Vagina (tissue), 2 donors: ENCODE results near the gene BMP5. TPM values are rescaled to one million over a fixed set of nuclear protein-coding genes. Genes with fewer than 3 reads are reported as not detected.

ENCODE experiments used
- DNase-seq, 2 donors: peaks; one replicate each; pipeline ENCODE4 v3.0.0-alpha.2; 2017; ENCODE audit errors: extremely low spot score in 2 of 2
- H3K27ac ChIP-seq: fragments of 200-600 bp; sonication (generic); one replicate; pipeline ENCODE4 v1.5.1; 2019
- H3K27me3 ChIP-seq: fragments of 200-600 bp; sonication (generic); one replicate; pipeline ENCODE4 v1.5.1; 2019
- H3K36me3 ChIP-seq, 2 donors: fragments of 200-600 bp; sonication (generic); one replicate each; pipeline ENCODE4 v1.5.1; 2017 to 2019
- H3K4me1 ChIP-seq: fragments of 200-600 bp; sonication (generic); one replicate; pipeline ENCODE4 v1.5.1; 2019
- H3K4me3 ChIP-seq, 2 donors: fragments of 200-600 bp; sonication (generic); 1 replicate in 1 of 2; 2 replicates in 1 of 2; pipeline ENCODE4 v1.5.1; 2016 to 2019
- H3K9me3 ChIP-seq: fragments of 200-600 bp; sonication (generic); one replicate; pipeline ENCODE4 v1.5.1; 2019
- POLR2A ChIP-seq, 2 donors: fragments of 450-650 bp; IDR thresholded peaks; one replicate each; pipeline ENCODE4 v1.6.1; 2017; ENCODE audit warnings: antibody characterized with exemption in 2 of 2, mild to moderate bottlenecking in 2 of 2, moderate library complexity in 2 of 2
- POLR2AphosphoS5 ChIP-seq, 2 donors: sonication (generic); formaldehyde crosslinking; IDR thresholded peaks; one replicate each; pipeline ENCODE4 v1.9.0; 2017; ENCODE audit warnings: antibody characterized with exemption in 2 of 2, mild to moderate bottlenecking in 2 of 2, low read depth in 1 of 2; ENCODE audit not compliant: insufficient read depth in 1 of 2
- intact Hi-C: fragments of 100-400 bp; cut with DNase I; formaldehyde crosslinking; loops from one replicate; pipeline ENCODE4 v1.15.1; 2023
- total RNA-seq: library from RNA; depleted of rRNA; stranded (reverse); fragments of >200 nt; gene quantifications from one replicate; pipeline ENCODE4 v1.2.3, GENCODE V29; 2016
- TF ChIP-seq, protein P1 (sequence below), 3 experiments: fragments of 450-650 bp in 2 of 3; fragments of 200-600 bp in 1 of 3; sonication (generic) in 1 of 3; IDR thresholded peaks; one replicate each; pipeline ENCODE4 v1.5.1; 2017 to 2019; ENCODE audit warnings: antibody characterized with exemption in 3 of 3, mild to moderate bottlenecking in 2 of 3, moderate library complexity in 2 of 3

BMP5 gene
- total RNA-seq, 1 donor from 2014 or later = not detected

GRCh38 chr6:55872866-55873265 is 2.5 kb downstream of the BMP5 start:
- no peak for DNase-seq
- no peak for TF ChIP-seq POLR2AphosphoS5 (IDR thresholded peaks at IDR 0.05; ENCODE audit: insufficient read depth in 1 of 2, low read depth in 1 of 2)
- TF ChIP-seq POLR2A (IDR thresholded peaks at IDR 0.05) = no peak
- TF ChIP-seq, protein P1, sequence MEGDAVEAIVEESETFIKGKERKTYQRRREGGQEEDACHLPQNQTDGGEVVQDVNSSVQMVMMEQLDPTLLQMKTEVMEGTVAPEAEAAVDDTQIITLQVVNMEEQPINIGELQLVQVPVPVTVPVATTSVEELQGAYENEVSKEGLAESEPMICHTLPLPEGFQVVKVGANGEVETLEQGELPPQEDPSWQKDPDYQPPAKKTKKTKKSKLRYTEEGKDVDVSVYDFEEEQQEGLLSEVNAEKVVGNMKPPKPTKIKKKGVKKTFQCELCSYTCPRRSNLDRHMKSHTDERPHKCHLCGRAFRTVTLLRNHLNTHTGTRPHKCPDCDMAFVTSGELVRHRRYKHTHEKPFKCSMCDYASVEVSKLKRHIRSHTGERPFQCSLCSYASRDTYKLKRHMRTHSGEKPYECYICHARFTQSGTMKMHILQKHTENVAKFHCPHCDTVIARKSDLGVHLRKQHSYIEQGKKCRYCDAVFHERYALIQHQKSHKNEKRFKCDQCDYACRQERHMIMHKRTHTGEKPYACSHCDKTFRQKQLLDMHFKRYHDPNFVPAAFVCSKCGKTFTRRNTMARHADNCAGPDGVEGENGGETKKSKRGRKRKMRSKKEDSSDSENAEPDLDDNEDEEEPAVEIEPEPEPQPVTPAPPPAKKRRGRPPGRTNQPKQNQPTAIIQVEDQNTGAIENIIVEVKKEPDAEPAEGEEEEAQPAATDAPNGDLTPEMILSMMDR (IDR thresholded peaks at IDR 0.05) = no peak
- intact Hi-C loops = no loop called here
- Histone ChIP-seq H3K4me3 (no peak overlapping the region), H3K27me3 (no peaks in the 10 kb centered on the region), H3K4me1 (no peaks in the 10 kb centered on the region), H3K27ac (no peak overlapping the region), H3K9me3 (no peaks in the 10 kb centered on the region), H3K36me3 (no peaks in the 10 kb centered on the region)

DNA sequence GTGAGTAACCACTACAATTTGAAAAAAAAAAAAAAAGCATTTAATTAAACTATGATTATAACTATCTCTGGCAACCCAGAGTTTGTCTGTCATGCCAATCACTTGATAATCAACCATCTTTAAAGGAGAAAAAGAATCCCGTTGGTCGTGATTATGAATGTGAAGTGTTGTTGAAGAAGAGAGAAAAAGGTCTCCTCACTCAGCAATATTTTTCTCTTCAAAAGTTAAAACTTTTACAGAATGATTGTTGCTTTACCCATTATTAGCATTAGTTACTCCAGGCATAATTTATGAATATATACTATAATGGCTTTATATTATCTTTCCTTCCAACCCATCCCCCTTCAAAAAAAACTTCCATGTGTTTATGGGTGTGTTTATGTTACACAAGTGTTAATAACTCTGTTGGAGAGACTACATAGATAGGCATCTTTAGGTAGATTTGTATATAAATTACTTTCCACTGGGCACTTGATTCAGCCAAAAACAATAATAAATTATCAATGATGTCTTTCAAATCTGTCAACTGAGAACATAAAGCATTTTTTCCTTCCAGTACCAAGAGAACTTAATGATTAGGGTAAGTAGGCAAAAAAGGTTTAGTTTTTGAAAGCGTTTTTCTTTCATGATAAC is 5.1 kb downstream of the BMP5 start:
- Histone ChIP-seq H3K4me3 (no peak overlapping the region), H3K27ac (no peak overlapping the region), H3K36me3 (no peaks in the 10 kb centered on the region), H3K4me1 (no peaks in the 10 kb centered on the region), H3K27me3 (no peaks in the 10 kb centered on the region), H3K9me3 (no peaks in the 10 kb centered on the region)
- intact Hi-C loops = no loop called here
- DNase-seq = no peak
- TF ChIP-seq, protein P1 (IDR thresholded peaks at IDR 0.05) = no peak
- no peak for TF ChIP-seq POLR2A (IDR thresholded peaks at IDR 0.05)
- TF ChIP-seq POLR2AphosphoS5 (IDR thresholded peaks at IDR 0.05; ENCODE audit: insufficient read depth in 1 of 2, low read depth in 1 of 2) = no peak

- intact Hi-C loops = no loop called here
- Histone ChIP-seq H3K27me3 (no peaks in the 10 kb centered on the region), H3K4me3 (no peak overlapping the region), H3K27ac (no peak overlapping the region), H3K9me3 (no peaks in the 10 kb centered on the region), H3K36me3 (no peaks in the 10 kb centered on the region), H3K4me1 (no peaks in the 10 kb centered on the region)
- TF ChIP-seq, protein P1 (IDR thresholded peaks at IDR 0.05) = no peak
- TF ChIP-seq POLR2AphosphoS5 (IDR thresholded peaks at IDR 0.05; ENCODE audit: insufficient read depth in 1 of 2, low read depth in 1 of 2) = no peak
- TF ChIP-seq POLR2A (IDR thresholded peaks at IDR 0.05) = no peak
- no peak for DNase-seq
Observed at GRCh38 chr6:55869674-55870073, 5.7 kb downstream of the BMP5 start.

DNA sequence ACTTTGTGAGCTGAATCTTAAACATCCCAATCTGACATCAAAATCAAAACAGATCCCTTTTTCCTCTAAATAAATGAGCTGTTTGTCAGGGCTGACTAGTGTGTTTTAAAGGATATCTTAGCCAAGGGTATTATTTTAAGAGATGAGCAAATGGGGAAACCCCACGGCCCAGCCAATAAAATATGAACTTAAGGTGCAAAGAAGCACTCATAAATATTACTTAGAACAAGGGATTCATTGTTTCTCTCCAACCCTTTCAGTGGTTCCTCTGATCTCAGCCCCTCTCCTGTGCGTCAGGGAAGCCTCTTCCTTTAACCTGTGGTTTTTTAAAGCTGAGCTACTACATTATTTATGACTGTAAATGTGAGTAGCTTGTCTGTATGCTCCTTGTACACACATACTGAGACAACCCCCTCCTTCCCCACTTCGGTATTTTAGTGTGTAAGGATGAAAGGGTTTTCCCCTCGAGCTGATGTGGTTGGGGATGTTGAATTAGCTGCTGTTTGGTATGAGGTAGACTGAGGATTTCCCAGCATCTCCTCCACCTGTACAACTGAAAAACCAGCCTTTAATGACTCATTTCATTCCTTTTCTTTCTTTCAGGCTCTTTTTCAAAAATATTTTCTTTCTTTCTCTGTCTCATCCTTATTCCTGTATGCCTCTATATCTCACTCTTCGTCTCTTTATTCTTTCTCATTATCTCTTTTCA is 6.5 kb downstream of the BMP5 start:
- intact Hi-C loops = no loop called here
- TF ChIP-seq, protein P1 (IDR thresholded peaks at IDR 0.05) = no peak
- TF ChIP-seq POLR2AphosphoS5 (IDR thresholded peaks at IDR 0.05; ENCODE audit: insufficient read depth in 1 of 2, low read depth in 1 of 2) = no peak
- no peak for TF ChIP-seq POLR2A (IDR thresholded peaks at IDR 0.05)
- no peaks in the 10 kb centered on the region for H3K27me3 ChIP-seq
- no peaks in the 10 kb centered on the region for H3K36me3 ChIP-seq
- H3K9me3 ChIP-seq = no peaks in the 10 kb centered on the region
- no peaks in the 10 kb centered on the region for H3K4me1 ChIP-seq
- H3K4me3 ChIP-seq = no peak overlapping the region
- H3K27ac ChIP-seq = no peak overlapping the region
- DNase-seq = no peak

- no peak for DNase-seq
- H3K4me1 ChIP-seq = no peaks in the 10 kb centered on the region
- TF ChIP-seq POLR2AphosphoS5 (IDR thresholded peaks at IDR 0.05; ENCODE audit: insufficient read depth in 1 of 2, low read depth in 1 of 2) = no peak
- no peak for TF ChIP-seq POLR2A (IDR thresholded peaks at IDR 0.05)
- TF ChIP-seq, protein P1 (IDR thresholded peaks at IDR 0.05) = no peak
- intact Hi-C loops = no loop called here
- H3K9me3 ChIP-seq = no peaks in the 10 kb centered on the region
- H3K4me3 ChIP-seq = no peak overlapping the region
- H3K27ac ChIP-seq = no peak overlapping the region
- H3K36me3 ChIP-seq = no peaks in the 10 kb centered on the region
- no peaks in the 10 kb centered on the region for H3K27me3 ChIP-seq
Observed at GRCh38 chr6:55868176-55868575, 7.2 kb downstream of the BMP5 start.
